ENCODE data around the gene GP1BB. TPM values are rescaled to one million over a fixed set of nuclear protein-coding genes. Genes with fewer than 3 reads are reported as not detected.

GP1BB gene
- total and polyA plus RNA-seq, 2 of the 13 experiments (the other 11 are each of a cell fraction or from before 2014, with no cell fraction given): not detected

DNA sequence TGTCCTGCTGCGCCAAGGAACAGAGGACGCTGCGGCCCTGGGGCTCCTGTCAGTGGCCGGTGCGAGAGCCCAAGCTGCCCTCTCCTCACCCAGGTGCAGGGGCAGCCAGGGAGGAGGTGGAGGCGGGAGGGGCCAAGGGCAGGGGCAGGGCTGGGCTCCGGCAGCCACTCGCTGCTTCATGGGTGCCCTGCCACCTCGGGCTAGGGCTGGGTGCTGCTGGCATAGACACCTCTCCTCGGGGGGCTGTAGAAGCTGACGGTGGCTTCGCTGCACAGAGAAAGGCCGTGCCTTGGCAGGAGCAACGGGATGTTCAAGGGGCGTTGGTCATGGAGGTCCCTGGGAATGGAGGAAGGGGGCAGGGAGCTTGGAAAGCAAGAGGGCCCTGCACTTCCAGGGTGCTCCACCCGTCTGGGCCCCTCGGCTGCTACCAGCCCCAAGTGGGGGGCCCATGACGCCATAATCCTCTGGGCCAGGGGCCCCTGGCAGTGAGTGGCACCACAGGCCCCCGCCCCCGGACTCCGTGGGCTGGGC is 35.6 kb downstream of the GP1BB start (continued):
- TF ChIP-seq HDAC1 (CRISPR knock-in tag; IDR thresholded peaks at IDR 0.05): no peak
- TF ChIP-seq, protein P1, sequence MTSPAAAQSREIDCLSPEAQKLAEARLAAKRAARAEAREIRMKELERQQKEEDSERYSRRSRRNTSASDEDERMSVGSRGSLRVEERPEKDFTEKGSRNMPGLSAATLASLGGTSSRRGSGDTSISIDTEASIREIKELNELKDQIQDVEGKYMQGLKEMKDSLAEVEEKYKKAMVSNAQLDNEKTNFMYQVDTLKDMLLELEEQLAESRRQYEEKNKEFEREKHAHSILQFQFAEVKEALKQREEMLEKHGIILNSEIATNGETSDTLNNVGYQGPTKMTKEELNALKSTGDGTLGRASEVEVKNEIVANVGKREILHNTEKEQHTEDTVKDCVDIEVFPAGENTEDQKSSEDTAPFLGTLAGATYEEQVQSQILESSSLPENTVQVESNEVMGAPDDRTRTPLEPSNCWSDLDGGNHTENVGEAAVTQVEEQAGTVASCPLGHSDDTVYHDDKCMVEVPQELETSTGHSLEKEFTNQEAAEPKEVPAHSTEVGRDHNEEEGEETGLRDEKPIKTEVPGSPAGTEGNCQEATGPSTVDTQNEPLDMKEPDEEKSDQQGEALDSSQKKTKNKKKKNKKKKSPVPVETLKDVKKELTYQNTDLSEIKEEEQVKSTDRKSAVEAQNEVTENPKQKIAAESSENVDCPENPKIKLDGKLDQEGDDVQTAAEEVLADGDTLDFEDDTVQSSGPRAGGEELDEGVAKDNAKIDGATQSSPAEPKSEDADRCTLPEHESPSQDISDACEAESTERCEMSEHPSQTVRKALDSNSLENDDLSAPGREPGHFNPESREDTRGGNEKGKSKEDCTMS (CRISPR knock-in tag; conservative IDR thresholded peaks at IDR 0.05): no peak
- no peak for TF ChIP-seq ZKSCAN8 (CRISPR knock-in tag; IDR thresholded peaks at IDR 0.05; ENCODE audit: borderline replicate concordance)

DNA sequence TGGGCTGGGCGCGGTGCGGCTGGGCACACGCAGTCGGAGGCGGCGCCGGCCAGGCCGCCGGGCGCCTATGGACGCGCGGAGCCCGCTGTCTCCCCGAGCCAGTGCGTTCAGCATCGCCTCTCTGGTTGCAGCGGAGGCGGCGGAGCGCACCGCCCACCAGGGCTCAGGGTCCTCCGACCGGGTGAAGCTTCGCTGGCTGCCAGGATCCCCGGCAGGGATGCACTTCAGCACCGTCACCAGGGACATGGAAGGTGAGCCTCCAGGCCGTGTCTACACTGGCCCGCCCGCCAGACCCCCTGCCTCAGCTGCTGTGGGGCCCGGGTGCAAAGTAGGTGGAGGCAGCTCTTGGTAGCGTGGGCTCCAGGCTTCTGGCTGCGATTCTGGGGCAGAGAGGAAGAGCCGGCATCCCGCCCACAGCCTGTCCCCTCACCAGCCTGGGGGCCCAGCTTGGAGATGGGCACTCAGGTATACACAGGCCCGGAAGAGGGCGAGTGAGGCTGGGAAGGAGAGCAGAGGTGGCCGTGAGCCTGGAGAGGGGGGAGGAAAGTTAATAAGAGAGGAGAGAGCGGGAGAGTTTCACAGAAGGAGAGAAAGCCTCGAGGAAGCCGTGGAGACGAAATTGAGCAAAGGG is 36.2 kb downstream of the GP1BB start:
- ATAC-seq (no peak), DNase-seq (ENCODE audit: low spot score) (no peak), FAIRE-seq (no peak)
- Histone ChIP-seq H3K27ac (ENCODE audit: extremely low read length, insufficient read depth, low read length) (no peak overlapping the region), H4K20me1 (ENCODE audit: insufficient read depth, low read length) (no peaks in the 10 kb centered on the region; the same call in 1 of the 2 replicates), H3K36me3 (replicated peaks in 1 of 2; ENCODE audit: control insufficient read depth in 1 of 2, insufficient read depth in 2 of 2, low read length in 2 of 2) (no peaks in the 10 kb centered on the region), H3K79me2 (ENCODE audit: insufficient read depth, low read length) (no peaks in the 10 kb centered on the region), H3K4me1 (ENCODE audit: insufficient read depth, low read length) (peaks cover 34% of the 10 kb centered on the region), H2AFZ (ENCODE audit: low read length) (no peak overlapping the region), H3K4me3 (replicated peaks in 1 of 3; ENCODE audit: insufficient read depth in 1 of 3, low read depth in 2 of 3, low read length in 3 of 3) (no peak overlapping the region), H3K4me2 (ENCODE audit: low read depth, low read length) (no peak overlapping the region), H3K9me3 (ENCODE audit: low read length) (no peaks in the 10 kb centered on the region), H3K27me3 (ENCODE audit: control insufficient read depth in 1 of 2, insufficient read depth in 2 of 2, low read length in 2 of 2) (peaks cover 11 to 89% of the 10 kb centered on the region in 2 experiments), H3K9ac (ENCODE audit: insufficient read depth, low read depth, low read length) (no peak overlapping the region)
- in situ Hi-C loops (cut with HindIII; ENCODE audit: extremely low pct_ligation_motif_present, low pct_unique_long_range_greater_than_20kb): loop anchor here (10.0 kb wide), 1 partner anchor 155 kb away; no protein-coding TSS in a partner anchor
- 46% methylated on average over 12 of the region's 43 CpGs for WGBS (ENCODE audit: low lambda C conversion rate)
- no TSS peak for BruUV-seq (replicated peaks)
- CTCF ChIA-PET (ENCODE audit: low intra/inter-chr PET ratio, low total read pairs): no interaction called here
- intact Hi-C loops (cut with micrococcal nuclease; ENCODE audit: unreplicated experiment): no loop called here
- POLR2A ChIA-PET: no interaction called here
- TF ChIP-seq, protein P2, sequence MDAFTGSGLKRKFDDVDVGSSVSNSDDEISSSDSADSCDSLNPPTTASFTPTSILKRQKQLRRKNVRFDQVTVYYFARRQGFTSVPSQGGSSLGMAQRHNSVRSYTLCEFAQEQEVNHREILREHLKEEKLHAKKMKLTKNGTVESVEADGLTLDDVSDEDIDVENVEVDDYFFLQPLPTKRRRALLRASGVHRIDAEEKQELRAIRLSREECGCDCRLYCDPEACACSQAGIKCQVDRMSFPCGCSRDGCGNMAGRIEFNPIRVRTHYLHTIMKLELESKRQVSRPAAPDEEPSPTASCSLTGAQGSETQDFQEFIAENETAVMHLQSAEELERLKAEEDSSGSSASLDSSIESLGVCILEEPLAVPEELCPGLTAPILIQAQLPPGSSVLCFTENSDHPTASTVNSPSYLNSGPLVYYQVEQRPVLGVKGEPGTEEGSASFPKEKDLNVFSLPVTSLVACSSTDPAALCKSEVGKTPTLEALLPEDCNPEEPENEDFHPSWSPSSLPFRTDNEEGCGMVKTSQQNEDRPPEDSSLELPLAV (CRISPR knock-in tag; conservative IDR thresholded peaks at IDR 0.05; ENCODE audit: low read depth): no peak
- TF ChIP-seq NFIB (CRISPR knock-in tag; IDR thresholded peaks at IDR 0.05; ENCODE audit: borderline replicate concordance): no peak
- no peak for TF ChIP-seq RNF2 (conservative IDR thresholded peaks at IDR 0.05; ENCODE audit: low read depth)
- no peak for TF ChIP-seq ZNF546 (CRISPR knock-in tag; conservative IDR thresholded peaks at IDR 0.05)
- TF ChIP-seq, protein P3, sequence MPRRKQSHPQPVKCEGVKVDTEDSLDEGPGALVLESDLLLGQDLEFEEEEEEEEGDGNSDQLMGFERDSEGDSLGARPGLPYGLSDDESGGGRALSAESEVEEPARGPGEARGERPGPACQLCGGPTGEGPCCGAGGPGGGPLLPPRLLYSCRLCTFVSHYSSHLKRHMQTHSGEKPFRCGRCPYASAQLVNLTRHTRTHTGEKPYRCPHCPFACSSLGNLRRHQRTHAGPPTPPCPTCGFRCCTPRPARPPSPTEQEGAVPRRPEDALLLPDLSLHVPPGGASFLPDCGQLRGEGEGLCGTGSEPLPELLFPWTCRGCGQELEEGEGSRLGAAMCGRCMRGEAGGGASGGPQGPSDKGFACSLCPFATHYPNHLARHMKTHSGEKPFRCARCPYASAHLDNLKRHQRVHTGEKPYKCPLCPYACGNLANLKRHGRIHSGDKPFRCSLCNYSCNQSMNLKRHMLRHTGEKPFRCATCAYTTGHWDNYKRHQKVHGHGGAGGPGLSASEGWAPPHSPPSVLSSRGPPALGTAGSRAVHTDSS (CRISPR knock-in tag; conservative IDR thresholded peaks at IDR 0.05): no peak
- TF ChIP-seq, protein P4, sequence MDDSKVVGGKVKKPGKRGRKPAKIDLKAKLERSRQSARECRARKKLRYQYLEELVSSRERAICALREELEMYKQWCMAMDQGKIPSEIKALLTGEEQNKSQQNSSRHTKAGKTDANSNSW (CRISPR knock-in tag; IDR thresholded peaks at IDR 0.05; ENCODE audit: borderline replicate concordance): no peak
- TF ChIP-seq, protein P5, sequence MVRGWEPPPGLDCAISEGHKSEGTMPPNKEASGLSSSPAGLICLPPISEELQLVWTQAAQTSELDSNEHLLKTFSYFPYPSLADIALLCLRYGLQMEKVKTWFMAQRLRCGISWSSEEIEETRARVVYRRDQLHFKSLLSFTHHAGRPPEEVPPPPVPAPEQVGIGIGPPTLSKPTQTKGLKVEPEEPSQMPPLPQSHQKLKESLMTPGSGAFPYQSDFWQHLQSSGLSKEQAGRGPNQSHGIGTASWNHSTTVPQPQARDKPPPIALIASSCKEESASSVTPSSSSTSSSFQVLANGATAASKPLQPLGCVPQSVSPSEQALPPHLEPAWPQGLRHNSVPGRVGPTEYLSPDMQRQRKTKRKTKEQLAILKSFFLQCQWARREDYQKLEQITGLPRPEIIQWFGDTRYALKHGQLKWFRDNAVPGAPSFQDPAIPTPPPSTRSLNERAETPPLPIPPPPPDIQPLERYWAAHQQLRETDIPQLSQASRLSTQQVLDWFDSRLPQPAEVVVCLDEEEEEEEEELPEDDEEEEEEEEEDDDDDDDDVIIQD (CRISPR knock-in tag; IDR thresholded peaks at IDR 0.05; ENCODE audit: low read depth): no peak
- TF ChIP-seq ZNF768 (CRISPR knock-in tag; IDR thresholded peaks at IDR 0.05): peak; percentile 10; the same call in 1 of the 2 replicates
- TF ChIP-seq, protein P6, sequence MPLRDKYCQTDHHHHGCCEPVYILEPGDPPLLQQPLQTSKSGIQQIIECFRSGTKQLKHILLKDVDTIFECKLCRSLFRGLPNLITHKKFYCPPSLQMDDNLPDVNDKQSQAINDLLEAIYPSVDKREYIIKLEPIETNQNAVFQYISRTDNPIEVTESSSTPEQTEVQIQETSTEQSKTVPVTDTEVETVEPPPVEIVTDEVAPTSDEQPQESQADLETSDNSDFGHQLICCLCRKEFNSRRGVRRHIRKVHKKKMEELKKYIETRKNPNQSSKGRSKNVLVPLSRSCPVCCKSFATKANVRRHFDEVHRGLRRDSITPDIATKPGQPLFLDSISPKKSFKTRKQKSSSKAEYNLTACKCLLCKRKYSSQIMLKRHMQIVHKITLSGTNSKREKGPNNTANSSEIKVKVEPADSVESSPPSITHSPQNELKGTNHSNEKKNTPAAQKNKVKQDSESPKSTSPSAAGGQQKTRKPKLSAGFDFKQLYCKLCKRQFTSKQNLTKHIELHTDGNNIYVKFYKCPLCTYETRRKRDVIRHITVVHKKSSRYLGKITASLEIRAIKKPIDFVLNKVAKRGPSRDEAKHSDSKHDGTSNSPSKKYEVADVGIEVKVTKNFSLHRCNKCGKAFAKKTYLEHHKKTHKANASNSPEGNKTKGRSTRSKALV (CRISPR knock-in tag; IDR thresholded peaks at IDR 0.05): peak; percentile 74

Data from HepG2 (cell line).